ENCODE results near the gene RICTOR. TPM values are rescaled to one million over a fixed set of nuclear protein-coding genes. Genes with fewer than 3 reads are reported as not detected.
A peak's percentile ranks its signal among the peaks of the same experiment; 100 is the strongest.

Gene RICTOR
- total and polyA plus RNA-seq, 9 of the 15 experiments (the other 6 are each of a cell fraction or from before 2014, with no cell fraction given): 13.9 to 46.6 (median 22.6) TPM

GRCh38 chr5:38891563-38891962 is 182.6 kb downstream of the RICTOR start:
- H3K9me3 ChIP-seq (replicated peaks; ENCODE audit: control insufficient read depth, insufficient read depth, low read depth, low read length): no peaks in the 10 kb centered on the region
- ChIA-PET POLR2A (interaction anchor here (0.6 to 1.0 kb wide), 2 partner anchors 46 to 1361 kb away, joined by 3 read pairs; partner anchors contain the start of gene OSMR), CTCF (ENCODE audit: low intra/inter-chr PET ratio) (no interaction called here)
- no peaks in the 10 kb centered on the region for H3K9me1 ChIP-seq (ENCODE audit: control insufficient read depth, insufficient read depth, low read length)
- no TSS peak for BruUV-seq (replicated peaks)
- ATAC-seq: peak; percentile 69
- H3K9ac ChIP-seq (ENCODE audit: insufficient read depth in 1 of 2, low read depth in 2 of 2, low read length in 2 of 2): peak overlapping the region in 1 of 2 experiments; percentile 56; a peak in 2 of 4 replicates
- H3K36me3 ChIP-seq (ENCODE audit: control insufficient read depth, insufficient read depth, low read length): no peaks in the 10 kb centered on the region
- H4K20me1 ChIP-seq (replicated peaks; ENCODE audit: control insufficient read depth, insufficient read depth, low read length): no peaks in the 10 kb centered on the region
- no peak overlapping the region for H3K4me3 ChIP-seq
- H3K4me2 ChIP-seq (ENCODE audit: insufficient read depth, low read length): no peak overlapping the region
- 17% methylated on average over 6 of the region's 6 CpGs for WGBS (ENCODE audit: insufficient coverage, low coverage, missing lambda C conversion rate)
- no peaks in the 10 kb centered on the region; a peak in 2 of 5 replicates for H3K4me1 ChIP-seq (replicated peaks in 1 of 2; ENCODE audit: control insufficient read depth in 2 of 2, insufficient read depth in 2 of 2, low read length in 2 of 2)
- in situ Hi-C loops (cut with MboI): no loop called here
- peak overlapping the region; percentile 21; the same call in 1 of the 2 replicates for H2AFZ ChIP-seq (ENCODE audit: low read depth, low read length)
- H3K27ac ChIP-seq (ENCODE audit: extremely low read depth, low read depth, low read length): no peak overlapping the region
- no peak for FAIRE-seq
- no peak for DNase-seq (ENCODE audit: extremely low read depth in 1 of 4, low spot score in 3 of 4)
- TF ChIP-seq, protein P1, sequence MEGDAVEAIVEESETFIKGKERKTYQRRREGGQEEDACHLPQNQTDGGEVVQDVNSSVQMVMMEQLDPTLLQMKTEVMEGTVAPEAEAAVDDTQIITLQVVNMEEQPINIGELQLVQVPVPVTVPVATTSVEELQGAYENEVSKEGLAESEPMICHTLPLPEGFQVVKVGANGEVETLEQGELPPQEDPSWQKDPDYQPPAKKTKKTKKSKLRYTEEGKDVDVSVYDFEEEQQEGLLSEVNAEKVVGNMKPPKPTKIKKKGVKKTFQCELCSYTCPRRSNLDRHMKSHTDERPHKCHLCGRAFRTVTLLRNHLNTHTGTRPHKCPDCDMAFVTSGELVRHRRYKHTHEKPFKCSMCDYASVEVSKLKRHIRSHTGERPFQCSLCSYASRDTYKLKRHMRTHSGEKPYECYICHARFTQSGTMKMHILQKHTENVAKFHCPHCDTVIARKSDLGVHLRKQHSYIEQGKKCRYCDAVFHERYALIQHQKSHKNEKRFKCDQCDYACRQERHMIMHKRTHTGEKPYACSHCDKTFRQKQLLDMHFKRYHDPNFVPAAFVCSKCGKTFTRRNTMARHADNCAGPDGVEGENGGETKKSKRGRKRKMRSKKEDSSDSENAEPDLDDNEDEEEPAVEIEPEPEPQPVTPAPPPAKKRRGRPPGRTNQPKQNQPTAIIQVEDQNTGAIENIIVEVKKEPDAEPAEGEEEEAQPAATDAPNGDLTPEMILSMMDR (IDR thresholded peaks at IDR 0.05 in 2 of 3, conservative IDR thresholded peaks at IDR 0.05 in 1 of 3; ENCODE audit: insufficient read depth in 2 of 3, low read depth in 1 of 3, low read length in 3 of 3): no peak
- no peak for TF ChIP-seq SMAD4 (CRISPR knock-in tag; conservative IDR thresholded peaks at IDR 0.05)
- peak in 1 of 3 experiments; percentile 26 for TF ChIP-seq YY1 (IDR thresholded peaks at IDR 0.05; ENCODE audit: borderline replicate concordance in 1 of 3, control insufficient read depth in 1 of 3, extremely low read depth in 1 of 3, insufficient read depth in 3 of 3, insufficient read length in 1 of 3, insufficient replicate concordance in 2 of 3, low read depth in 1 of 3, low read length in 2 of 3)
- peak; percentile 36; the same call in 1 of the 2 replicates for TF ChIP-seq TFE3 (CRISPR knock-in tag; IDR thresholded peaks at IDR 0.05)
- H3K27me3 ChIP-seq (ENCODE audit: control insufficient read depth in 2 of 2, insufficient read depth in 2 of 2, low read length in 2 of 2): no peaks in the 10 kb centered on the region
- intact Hi-C loops (cut with micrococcal nuclease): no loop called here
- H3K79me2 ChIP-seq (ENCODE audit: control insufficient read depth, insufficient read depth, low read length): no peaks in the 10 kb centered on the region
